Occipital lobe (tissue), 2 donors: Measurements from ENCODE around the gene CSNK1G1. TPM values are rescaled to one million over a fixed set of nuclear protein-coding genes. Genes with fewer than 3 reads are reported as not detected.
"Not testable (repeated sequence)": the region's sequence is repeated elsewhere in the genome, so short reads cannot be mapped to it uniquely, and the experiment has no call there.

Experiments
- DNase-seq: peaks from one replicate; lab custom pipeline; 2025; lab: John Stamatoyannopoulos, UW
- total RNA-seq: library from RNA; depleted of rRNA; stranded (reverse); fragments of >200 nt; gene quantifications from one replicate; pipeline ENCODE4 v1.2.3, GENCODE V29; 2014

Gene CSNK1G1
- 68.3 TPM for total RNA-seq

DNA sequence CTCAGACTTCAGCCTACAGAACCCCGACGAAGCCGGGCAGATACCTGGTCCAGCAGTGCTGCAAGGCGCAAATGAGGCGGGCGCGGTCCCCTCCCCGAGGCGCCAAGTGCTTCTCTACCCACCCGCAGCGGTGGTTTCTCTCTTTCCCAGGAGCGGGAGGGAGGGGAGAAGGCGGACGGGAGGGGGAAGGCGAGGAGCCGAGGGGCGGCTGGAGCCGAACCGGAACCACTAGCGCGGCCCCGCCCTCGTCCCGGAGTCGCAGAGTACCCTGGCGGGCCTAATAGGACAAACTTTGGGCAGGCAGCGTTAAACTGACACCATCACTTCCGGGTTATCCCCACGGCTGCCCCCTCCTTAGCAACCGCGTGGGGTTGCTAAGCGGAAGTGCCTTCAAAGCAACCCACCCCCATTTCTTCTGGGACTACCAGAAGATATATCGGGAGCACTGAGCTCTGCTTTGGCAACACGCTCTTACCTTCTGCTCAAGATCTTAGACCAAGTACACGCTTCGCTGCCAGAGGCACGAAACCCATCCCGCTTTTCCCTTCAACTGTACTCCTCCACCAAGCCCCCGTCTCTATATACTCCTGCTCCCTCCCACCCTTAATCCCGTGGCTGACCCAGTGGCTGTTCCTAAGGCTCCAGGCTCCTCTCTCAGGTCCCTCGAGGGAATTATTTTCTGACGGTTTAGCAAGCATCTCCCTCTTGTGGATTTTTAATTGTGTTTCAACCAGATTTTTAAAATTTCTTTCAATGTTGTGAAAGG is at the start of gene CSNK1G1:
Gene CSNK1G1, minus strand, starts transcription at position 230 of the 766 bp plus-strand sequence. CDS start 55,674 bp downstream, outside the sequence.
- peak; percentile 94 for DNase-seq

DNA sequence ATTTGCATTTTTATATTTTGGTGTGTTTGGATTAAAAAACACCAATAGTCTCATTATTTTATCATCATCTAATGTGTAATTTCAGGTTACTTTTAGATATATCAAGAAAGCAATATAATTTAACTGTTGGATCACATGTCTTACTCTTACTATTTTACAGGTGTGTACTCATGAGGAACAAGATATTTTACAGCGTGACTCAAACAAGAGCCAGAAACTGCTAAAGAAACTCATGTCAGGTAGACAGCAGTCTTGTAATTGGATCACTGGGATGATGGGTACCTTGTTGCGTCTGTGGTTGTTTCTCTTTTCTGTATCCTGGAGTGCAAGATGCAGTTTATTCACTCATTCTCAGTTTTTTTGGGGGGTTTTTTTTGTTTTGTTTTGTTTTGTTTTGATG is 44.6 kb upstream of the CSNK1G1 start:
- no peak for DNase-seq

DNA sequence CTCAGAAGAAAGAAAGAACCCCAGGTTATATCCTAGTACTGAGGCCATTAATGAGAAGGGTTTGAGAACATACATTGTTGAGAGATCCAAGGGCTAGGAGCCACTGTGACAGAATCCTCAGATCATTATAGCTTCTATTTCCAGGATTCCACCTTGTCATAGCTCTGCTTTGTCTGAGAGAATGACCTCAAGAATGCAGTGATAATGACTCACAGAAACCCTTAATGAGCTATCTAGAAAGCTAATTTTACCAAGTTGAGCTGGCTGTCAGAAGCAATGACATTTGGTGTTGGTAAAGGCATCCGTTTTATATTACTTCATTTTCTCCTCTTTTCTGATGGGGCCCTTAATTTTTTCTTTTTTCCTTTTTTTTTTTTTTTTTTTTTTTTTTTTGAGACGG is 42.6 kb upstream of the CSNK1G1 start:
- no peak for DNase-seq

DNA sequence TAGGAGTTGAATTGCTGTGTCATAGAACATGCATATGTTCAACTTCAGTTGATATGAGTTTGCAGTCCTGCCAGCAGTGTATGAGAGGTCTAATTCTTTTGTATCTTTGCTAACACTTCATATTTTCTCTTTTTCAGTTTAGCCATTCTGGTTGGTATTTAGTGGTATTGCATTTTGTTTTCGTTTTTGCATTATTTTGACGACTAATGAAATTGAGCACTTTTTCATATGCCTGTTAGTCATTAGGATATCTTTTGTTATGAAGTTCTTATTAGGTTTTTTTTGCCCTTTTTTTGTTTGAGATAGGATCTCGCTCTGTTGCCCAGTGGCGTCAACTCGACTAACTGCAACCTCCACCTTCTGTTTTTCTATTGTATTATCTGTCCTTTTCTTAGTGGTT is 40.8 kb upstream of the CSNK1G1 start:
- no peak for DNase-seq

DNA sequence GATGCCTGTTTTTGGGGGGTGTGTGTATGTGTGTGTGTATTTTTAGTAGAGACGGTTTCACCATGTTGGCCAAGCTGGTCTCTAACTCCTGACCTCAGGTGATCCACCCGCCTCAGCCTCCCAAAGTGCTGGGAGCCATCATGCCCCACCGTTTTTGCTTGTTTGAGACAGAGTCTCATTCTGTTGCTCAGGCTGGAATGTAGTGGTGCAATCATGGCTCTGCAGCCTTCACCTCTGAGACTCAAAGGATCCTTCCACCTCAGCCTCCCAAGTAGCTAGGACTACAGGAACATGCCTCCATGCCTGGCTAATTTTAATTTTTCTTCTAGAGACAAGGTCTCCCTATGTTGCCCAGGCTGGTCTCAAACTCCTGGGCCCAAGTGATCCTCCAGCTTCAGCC is 36.5 kb upstream of the CSNK1G1 start:
- not testable (repeated sequence) for DNase-seq

DNA sequence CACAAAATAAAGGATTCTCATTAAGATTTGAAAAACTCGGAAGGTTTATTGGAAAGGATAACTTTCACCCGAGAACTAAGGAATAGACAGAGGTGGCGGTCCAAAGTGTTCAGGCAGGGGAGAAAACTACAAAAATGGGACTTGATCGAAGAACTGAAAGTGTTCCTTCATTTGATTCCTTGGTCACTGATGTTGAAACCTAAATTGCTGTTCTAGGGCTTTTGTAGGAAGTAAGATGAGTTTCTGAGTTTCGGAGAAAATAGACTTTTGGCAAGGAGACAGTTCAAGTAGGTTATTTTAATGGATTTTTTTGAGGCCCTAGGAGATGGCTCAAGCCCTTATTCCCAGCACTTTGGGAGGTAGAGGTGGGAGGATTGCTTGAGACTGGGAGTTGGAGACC is 33.1 kb upstream of the CSNK1G1 start:
- DNase-seq = no peak

DNA sequence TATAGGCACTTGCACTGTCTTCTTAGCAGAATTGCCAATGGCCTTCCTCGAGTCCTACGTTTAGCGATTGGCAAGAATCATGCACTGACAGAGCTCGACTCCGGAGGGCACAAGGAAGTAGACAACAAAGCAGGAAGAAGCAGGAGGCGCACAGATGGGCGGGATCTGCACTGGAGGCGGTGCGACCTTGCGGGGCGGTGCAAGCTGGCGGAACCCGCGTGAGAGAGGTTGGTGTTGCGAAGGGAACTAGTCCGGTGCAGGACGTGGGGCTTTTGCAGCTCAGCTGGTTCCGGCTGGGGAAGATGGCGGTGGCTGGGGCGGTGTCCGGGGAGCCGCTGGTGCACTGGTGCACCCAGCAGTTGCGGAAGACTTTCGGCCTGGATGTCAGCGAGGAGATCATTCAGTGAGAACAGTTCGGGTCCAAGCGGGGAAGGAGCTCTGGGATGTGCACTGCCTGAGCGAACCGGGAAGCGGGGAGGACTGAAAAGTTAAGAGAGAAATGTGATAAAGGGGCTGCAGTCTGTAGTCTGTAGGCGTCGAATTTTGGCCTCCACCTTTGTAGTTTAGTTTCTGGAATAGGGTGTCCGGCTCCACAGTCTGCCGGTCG is 31.7 kb upstream of the CSNK1G1 start, which contains the start of gene TRIP4:
Gene TRIP4, plus strand, starts transcription at position 275 of the 607 bp plus-strand sequence. Its CDS starts 28 bp downstream, at position 303.
- peak; percentile 90 for DNase-seq

DNA sequence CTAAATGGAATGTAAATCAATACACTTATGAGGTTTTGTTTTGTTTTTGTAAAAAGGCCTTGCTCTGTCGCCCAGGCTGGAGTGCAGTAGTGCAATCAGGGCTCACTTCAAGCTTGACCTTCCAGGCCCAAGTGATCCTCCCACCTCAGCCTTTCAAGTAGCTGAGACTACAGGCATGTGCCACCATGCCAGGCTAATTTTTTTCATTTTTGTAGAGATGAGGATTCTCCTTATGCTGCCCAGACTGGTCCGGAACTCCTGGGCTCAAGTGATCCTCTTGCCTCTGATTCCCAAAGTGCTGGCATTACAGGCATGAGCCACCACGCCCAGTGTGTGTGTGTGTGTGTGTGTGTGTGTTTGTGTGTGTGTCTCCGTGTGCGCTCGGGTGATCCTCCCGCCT is 30.3 kb upstream of the CSNK1G1 start:
- DNase-seq = no peak

DNA sequence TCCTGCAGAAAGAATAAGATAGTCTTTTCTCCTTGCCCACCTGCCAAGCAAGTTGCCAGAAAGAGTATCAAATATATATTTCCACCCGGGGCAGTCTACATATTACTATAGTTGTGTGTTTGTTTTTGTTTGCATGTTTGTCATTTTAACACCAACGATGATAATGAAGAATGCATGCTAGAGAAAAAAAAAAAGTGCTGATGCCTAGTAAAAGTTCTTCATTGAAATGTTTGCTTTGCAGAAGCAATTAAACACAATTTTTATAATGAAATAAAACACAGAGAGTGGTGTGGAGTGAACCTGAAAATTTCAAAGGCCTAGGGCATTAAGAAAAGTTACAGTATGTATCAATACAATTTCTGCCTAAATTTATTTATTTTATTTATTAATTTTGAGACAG is 27.8 kb upstream of the CSNK1G1 start:
- no peak for DNase-seq

DNA sequence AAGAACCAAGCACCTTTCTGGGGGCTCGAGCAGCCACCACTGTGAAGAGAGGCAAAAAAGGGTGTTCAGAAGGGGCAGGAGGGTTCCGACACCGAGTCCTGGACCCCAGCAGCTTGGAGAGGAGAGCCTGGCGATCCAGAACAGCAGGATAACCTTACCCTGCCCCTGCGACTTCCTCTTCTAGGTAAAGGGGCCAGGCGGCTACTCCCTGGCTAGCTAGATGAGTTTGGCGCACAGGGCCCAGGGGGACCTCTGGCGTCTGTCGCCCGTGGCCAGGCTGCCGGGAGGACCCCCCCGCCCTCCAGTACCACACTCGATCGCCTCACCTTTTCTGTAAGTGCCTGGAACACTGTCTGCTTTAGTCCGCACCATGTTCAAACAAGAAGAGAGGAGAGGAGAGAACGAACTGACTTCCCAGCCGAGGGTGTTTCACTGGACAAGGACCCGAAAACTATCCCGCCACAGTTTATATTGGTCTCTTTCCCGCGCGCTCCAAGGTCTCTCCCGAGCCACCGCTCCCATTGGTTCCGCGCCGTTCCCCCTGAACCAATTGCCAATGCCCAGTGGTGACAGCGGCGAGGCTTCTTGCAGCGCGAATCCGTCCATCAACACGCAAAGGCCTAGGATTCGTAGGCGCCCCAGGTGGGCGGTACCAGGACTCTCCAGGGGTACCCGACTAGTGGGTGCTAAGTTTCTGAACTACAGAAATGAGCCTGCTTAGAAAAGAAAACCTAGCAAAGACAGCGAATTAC is 25.2 kb upstream of the CSNK1G1 start, which contains the start of gene PCLAF:
Gene PCLAF, minus strand, starts transcription at position 442 of the 752 bp plus-strand sequence. Its CDS starts 70 bp downstream, at position 372.
- DNase-seq = peak; percentile 86

DNA sequence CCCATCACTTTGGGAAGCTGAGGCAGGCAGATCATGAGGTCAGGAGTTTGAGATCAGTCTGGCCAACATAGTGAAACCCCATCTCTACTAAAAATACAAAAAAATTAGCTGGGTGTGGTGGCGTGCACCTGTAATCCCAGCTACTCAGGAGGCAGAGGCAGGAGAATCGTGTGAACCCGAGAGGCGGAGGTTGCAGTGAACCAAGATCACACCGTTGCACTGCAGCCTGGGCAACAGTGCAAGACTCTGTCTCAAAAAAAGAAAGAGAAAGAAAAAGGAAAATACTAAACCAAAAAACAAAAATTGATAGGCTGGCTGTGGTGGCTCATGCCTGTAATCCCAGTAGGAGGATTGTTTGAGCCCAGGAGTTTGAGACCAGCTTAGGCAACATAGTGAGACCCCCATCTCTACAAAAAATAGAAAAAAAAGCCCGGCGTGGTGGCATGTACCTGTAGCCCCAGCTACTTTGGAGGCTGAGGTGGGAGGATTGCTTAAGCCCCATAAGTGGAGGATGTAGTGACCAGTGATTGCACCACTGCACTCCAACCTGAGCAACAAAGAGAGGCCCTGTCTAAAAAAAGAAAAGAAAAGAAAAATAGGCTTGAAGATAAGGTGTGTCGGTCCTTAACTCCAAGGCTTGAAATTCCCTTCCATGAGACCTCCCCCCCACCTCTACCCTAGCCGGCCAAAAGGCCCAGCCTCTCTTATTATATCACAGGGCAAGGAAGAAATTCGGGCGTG is 24.3 kb upstream of the CSNK1G1 start:
- not testable (repeated sequence) for DNase-seq

DNA sequence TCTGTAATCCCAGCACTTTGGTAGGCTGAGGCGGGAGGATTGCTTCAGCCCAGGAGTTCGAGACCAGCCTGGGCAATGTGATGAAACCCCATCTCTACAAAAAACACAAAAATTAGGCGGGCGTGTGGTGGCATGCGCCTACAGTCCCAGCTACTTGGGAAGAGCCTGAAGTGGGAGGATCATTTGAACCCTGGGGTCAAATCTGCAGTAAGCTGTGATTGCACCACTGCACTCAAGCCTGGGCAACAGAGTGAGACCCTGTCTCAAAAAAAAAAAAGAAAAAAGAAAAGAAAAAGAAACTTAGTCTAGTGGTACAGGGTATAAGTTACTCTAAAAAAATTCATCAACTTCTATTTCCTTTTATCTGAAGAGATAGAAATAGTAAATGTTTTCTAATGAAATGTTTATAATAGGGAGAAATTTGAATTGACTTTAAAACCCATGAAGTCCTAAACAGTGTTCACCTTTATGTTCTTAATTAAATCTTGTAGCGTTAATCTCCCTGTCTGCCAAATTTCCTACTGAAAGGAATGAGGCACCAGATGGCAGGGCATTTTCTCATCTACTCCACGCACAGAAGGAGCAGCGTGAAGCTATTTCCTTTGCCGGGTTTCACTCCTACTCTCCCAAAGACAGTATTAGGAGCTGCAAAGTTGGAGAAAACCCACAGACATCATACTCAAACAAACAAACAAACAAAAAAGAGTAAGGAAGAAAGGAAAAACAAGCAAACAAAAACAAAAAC is 23.4 kb upstream of the CSNK1G1 start:
- no peak for DNase-seq

DNA sequence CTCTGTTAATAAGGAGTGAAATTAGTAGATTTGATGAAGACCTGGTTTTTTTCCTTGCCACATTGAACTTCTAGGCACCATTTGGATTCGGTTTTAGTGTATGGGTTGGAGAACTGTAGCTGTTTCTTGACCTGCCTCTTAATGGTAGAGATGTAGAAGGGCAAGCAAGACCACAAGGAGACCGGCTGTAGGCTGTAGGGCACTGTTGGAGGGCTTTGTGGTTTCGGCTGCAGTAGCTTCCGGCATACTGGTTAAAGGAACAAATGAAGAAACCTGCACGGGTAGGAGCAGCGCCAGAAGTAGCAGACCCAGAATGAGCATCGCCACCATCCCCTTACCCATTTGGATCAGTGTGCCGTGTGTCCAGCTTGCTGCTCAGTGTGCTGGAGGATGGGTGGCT is 17.4 kb upstream of the CSNK1G1 start:
- no peak for DNase-seq

DNA sequence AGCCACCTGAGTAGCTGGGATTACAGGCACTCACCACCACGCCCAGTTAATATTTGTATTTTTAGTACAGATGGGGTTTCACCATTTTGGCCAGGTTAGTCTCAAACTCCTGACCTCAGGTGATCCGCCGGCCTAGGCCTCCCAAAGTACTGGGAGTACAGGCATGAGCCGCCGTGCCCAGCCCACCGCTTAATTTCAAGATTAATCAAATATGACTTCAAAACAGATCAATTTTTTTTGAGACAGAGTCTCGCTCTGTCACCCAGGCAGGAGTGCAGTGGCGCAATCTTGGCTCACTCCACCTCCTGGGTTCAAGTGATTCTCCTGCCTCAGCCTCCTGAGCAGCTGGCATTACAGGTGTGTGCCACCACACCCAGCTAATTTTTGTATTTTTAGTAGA is 15.4 kb upstream of the CSNK1G1 start:
- not testable (repeated sequence) for DNase-seq

DNA sequence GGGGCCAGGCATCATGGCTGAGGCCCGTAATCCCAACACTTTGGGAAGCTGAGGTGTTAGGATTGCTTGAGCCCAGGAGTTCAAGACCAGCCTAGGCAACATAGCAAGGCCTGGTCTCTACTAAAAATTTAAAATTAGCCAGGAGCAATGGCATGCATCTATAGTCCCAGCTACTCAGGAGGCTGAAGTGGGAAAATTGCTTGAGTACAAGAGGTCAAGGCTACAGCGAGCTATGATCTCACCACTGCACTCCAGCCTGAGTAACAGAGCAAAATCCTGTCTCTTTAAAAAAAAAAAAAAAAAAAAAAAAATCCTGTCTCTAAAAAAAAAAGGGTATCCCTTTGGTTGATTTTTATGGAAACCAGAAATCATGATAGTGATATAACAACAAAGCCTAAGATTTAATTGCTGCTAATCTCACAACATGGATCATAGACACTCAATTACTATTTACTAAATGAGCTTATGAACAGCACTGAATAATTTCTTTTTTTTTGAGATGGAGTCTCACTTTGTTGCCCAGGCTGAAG is 13.2 kb upstream of the CSNK1G1 start:
- no peak for DNase-seq

DNA sequence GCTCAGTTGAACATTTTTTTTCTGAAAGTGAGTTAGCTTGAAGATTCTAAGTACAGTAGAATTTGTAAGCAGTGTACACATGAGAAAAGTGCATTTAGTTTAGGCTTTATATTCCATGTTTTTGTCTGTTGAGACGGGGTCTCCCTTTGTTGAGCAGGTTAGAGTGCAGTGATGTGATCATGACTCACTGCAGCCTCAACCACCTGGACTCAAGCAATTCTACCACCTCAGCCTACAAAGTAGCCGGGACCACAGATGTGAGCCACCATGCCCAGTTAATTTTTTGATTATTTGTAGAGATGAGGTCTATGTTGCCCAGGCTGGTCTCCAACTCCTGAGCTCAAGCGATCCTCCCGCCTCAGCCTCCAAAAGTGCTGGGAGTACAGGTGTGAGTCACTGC is 5.3 kb upstream of the CSNK1G1 start:
- DNase-seq = no peak

DNA sequence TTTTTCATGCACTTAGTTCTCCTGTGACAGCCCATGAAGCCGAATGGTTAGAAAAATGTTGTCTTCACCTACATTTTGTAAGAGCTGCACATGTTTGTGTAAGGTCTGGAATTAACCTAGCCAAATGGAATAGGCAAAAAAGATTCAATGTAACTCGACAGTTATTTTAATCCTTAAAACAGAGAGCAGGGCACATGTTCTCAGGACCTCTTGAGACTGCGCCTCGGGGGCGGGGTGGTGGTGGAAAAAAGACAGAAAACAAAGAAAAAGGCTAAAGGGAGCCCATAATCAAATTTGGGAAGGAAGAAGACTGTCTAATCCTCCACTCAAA is 702 bp upstream of the CSNK1G1 start:
- no peak for DNase-seq

DNA sequence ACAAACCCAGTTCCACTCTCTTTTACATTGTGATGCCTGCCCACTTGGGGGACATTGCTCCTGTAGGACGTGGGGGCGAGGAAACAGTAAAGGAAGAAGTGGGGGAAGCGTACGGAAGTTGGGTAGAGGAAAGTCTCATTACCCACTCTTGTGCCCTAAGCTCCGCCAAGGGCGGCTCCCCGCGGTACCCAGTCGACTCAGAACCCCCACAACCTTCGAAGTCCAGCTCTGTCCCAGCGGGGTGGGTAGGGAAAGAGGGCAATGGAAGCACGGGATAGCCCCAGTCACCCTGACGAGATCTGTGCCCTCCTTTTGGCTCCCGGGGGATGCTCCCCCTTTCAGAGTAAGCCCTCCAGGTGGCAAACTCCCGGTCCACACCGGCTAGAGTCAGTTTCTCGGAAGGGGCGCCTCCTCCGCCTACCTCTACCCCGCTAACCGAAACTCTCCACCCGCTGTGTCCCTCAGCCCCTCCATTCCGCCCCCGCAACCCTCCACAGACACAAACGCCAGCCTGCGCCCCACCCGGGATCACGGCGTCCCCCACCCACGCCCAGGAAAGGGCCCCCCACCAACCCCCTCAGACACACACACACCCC is 527 bp downstream of the CSNK1G1 start:
- no peak for DNase-seq

DNA sequence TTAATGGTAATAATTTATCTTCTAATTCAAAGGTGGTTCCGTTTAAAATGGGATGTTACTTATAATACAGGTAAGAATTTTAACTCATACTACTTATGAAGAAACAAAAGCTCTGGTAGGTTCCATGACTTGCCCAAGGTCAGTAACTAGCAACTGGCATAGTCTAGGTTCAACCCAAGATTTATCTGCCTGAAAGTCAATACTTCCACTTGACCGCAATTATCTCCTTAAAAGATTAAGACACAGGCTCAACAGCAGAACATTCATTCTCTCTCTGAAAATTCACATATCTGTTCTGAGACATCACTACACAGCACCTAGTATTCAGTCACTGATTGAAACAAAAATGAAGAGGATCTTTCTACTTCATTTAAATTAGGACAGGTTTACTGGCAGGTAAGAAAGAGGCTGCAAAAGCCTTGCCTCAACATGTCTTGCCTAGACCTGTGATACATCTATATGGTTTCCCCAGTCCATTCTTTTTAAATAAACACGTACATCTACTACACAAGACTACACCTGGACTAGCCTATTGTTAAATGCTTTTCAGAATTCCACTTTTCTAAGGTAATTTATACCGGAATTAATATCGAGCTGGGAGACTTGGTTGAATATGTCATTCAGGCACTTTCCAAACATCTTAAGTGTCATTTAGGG is 1.2 kb downstream of the CSNK1G1 start:
- DNase-seq = no peak

DNA sequence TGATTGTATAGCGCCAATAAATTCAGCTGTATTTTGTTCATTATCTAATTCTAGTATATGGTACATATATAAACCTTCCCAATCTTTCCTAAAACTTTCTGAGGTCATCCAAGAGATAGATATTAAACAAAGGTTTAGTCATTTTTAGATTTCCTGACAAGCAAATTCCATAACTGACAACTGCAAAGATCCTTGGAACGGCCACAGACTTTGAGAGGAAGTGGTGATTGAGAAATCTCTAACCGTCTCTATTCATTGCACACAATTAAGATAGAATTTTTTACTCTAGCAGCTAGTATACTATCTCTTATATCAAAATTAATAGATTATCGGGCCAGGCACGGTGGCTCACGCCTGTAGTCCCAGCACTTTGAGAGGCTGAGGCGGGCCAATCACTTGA is 4.7 kb downstream of the CSNK1G1 start:
- no peak for DNase-seq
